Ecto neural progenitor cell (in vitro differentiated cells): Measurements from ENCODE around the gene MSX2.

Source experiments
- DNase-seq: peaks from one replicate; pipeline ENCODE4 v3.0.0-alpha.2; 2018; ENCODE audit warnings: low spot score

Gene MSX2

DNA sequence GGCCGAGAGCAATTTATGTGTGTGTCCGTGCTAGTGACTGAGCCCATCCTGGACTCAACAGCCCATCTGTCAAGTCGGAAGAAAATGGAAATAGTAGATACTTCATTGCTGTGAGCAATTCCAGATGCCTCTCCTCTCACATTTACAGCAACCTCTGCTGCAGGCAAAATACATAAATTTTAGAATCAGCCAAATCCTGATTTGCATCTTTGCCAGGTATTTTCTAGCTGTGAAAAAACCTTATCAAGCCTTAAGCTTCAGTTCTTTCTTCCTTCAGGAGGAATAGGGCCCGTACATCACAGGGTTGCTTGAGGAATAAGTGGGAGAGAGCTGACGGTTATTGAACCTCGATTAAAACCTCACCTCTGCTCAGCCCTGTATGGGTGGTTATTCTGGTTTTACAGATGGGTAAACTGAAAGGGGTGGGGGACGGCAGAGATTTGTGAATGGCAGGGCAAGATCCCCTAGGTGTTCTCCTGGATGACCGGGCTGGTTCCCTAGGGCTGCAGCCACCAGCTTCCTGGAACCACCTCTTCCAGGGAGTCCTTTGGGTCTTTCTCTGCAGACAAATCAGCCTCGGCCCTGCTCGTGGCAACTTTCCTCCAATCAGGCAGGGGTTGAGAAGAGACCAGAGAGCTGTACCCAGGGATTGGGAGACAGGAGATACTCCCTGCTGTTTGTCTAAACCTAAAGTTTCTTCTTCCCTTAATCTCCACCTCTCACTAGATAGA is 5.3 kb upstream of the MSX2 start:
- DNase-seq: no peak

DNA sequence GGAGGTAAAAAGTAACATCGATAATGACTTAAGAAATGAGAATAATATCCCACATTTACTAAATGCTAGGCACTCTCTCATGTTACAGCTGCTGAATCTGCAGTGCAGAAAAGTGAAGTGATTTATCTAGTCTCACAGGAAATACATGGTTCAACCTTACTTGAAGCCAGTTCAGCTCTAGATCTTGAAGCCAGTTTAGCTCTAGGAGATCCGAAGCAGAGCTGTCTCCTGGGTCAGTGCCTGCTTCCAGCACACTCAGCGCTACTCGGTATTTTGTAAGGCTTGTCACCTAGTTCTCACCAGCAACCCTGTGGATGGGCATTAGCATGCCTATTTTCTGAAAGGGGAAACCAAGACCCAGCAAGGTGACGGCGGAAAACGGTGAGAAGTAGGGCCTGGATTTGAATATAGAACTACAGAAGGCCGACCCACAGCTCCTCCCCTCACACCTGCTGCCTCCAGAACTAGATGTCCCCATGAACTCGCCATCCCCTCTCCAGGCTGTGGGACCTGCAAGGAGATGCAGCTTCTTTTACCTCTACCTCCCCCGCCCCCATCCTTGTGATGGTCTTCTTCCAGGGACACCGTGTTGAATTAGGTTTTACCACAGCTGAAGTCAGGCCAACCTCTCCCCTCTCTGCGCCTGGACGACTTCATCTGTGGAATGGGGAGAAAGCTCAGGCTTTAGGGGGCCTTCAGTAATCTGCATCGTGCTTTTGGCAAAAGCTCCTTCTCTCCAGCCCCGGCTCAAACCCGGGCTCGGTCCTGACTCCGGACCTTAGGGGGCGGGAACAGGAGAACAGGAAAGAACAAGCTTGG is 4.4 kb upstream of the MSX2 start:
- peak; percentile 58 for DNase-seq

DNA sequence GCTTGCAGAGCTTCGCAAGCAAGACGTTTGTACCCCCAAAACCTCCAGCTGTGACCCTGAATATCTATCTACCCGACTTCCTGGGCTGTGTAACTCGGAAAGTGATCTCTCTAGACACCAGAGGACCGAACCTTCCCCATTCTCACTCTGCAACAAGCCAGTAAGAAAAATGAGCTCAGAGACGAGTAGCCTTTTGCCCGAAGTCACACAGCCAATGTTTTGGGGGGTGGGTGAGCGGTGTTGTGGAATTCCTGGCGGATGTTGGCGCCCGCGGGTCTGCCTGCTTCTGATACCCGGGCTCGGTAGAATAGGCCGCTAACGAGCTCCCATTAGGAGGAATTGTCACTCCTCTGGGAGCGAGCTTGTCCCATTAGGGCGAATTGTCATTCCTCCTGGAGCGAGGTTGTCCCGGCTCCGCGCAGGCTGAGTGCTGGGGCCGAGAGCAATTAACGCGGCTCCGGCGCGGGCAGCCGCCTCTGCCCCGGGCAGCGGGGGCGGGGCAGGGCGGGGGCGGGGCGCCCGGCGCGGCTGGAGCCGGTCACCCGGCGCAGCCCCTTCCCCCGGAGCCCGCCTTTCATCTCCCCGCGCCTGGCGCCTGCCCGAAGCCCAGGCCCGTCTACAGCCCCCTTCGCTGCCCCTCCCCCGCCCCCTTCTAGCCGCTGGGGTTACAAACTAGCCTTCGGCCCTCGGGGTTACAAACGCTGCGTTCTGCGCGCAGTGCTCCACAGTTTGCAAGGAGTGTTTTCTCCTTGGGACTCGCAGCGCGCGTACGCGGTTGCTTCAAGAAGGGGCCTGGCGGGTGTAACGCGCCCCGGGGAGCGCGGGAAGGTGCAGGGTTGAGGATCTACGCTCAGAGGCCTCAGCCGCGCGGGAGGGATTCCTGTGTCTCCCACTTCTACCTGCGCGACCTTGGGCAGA is 3.5 kb upstream of the MSX2 start:
- DNase-seq: peak; percentile 90

DNA sequence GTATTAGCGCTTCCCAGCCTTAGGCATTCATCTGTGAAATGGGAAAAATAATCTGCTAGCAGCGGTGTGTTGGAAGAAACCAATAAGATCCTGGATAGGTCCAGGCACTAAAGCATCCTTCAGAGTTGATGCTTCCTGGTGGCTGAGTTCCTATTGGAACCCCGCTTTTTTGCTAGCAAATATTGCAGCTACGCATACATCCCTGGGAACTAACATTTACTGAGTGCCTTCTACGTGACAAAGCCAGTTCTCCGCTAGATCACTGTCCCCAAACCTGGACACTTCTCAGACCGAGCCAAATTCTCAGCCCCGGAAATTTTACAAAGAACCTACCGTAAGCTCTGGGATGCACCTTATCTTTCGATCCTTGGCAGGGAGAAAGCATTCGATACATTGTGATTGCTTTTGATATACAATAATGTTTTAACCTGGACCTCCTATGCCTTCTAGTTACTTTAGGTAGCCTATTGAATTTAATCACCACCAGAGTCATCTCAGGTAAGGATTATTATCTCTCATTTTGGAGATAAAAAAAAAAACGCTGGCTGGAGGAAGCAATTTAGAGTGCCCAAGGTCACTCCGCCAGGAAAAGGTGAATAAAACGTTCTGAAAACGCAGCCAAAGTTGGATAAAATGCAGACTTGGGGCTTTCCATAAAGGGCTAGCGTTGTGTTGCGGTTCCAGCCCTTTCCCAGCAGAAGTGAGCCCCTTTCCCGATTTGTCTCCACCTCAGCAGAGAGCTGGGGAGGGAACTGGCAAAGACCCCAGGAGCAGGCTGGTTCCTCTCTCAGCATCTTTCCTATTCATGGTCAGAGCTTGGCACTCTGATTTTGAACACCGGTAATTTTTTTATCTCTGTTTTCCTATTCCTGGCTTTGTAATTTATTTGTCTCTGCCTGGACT is 2.6 kb upstream of the MSX2 start:
- DNase-seq: no peak

DNA sequence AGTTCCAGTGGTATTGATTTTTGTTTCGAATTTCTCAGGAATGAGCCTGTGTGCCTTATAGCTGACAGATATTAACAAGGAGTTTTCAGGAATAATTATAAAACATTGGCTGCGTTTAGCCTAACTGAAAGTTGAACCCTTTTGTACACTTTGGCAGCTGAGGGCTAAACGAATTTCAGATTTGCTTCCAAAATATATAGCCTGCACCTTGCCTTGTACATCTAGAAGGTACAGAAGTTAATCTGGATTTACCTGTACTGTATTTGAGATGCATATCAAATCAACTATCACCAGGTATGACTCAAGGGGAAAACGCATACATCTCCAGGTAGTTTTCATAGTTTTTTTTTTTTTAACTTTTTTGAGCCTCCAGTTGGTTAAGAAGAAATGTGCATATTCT is 1.9 kb upstream of the MSX2 start:
- no peak for DNase-seq

DNA sequence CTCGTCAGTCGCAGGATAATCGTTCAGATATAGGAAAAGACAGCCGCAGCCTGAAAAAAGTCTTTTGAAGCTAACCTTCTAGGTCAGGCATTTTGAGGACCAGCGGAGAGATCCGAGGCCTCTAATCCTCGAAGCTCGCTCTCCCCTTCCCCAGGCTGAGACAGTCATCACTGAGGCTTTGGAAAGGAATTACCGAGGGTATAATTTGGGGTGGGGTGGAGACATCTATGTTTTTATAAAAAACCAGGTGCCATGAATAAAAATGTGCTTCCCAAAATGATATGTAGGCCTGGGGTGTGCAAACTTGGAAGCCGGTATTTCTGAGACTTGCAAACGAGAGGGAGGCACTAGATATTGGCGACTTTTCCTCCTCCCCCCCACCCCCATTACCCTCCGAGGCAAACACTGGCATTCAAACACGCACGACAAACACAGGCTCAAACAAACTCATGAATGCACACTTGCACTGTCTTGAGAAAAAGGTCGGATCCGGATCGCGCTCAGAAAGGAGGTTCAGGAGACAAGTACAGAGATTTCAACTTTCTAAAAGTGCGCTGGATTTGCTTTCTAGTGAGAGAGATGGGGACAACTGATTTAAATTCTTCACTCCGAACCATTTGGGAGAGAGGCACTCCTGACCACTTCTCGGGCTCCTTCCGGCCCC is 935 bp upstream of the MSX2 start:
- no peak for DNase-seq

DNA sequence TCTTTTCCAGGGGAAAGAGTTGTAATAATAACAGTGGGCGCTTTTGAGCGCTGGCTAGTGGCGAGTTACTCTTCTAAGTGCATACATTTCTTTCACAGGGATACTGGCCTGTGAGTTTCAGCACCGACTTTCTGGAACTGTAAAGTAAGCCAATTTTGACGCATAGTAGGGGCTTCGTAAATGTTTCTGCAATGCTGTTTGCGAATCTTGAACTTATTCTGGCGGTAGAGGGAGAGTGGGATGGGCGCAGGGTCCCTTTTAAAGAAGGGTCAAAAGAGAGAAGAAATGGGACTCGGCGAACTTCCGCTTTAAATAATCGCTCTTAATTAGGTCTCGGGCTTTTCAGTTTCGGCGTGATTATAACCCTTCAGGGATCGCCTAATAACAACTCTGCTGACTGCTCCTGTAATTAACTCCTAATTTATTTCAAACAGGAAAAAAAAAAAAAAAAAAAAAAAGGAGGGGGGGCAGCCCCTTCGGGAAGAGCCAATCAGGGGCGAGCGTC is 351 bp upstream of the MSX2 start:
- peak; percentile 61 for DNase-seq

DNA sequence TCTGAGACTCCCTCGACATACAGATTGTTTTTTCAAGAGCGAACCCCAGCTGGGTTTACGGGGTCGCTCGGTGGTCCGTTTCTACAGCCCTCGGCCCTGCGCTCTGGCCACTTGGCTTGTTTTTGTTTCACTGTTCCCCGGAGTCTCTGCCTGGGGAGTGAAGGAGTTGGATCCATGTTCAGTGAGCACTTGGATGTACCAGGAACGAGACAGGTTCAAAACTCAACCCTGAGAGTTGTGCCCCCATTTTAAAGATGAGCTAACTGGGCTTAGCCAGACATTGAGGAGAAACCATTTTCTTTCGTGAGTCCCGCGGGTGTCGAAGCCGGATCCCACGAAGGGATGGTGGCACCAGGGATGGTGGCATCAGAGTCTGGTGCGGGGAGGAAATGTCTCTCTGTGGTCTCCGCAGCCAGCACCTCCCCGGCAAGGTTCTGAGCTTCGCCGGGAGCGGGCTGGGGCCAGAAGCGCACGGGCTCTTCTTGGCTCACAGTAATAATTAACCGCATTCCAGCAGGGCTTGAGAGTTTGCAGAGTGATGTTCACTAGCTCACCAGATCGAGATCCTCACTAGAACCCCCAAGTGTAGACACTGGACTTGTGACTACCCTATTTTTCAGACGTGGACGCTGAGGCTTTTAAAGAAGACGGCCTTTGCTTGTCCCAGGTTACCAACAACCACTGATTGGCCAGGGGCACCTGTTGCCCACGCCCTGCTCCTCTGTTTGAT is 1.0 kb downstream of the MSX2 start:
- DNase-seq: no peak

DNA sequence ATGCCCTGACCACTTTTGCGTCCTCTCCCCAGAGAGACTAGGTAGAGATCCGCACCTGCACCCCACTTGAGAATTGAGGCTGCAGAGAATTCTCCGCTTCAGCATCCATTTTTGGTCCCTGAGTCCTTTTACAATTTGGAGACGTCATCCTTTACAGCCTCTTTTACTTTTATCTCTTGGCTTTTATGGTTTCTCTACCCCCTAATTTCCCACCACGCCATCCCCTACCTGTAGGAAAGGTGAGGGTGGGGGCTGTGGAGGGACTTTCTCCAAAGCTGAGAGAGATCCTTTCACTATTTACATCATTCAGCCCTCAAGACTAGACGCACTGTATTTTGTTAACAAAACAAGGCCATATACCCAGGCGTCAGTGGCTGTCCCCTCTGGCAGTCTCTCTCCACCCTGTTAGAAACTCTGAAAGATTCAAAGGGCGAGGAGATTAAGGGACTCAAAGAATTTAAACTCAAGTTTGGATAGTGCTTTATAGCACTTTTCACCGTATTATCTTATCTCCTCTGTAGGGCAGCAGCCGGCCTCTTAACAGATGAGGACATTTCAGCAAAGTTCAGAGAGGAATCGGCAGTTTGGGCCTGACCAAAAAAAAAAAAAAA is 1.7 kb downstream of the MSX2 start:
- no peak for DNase-seq

DNA sequence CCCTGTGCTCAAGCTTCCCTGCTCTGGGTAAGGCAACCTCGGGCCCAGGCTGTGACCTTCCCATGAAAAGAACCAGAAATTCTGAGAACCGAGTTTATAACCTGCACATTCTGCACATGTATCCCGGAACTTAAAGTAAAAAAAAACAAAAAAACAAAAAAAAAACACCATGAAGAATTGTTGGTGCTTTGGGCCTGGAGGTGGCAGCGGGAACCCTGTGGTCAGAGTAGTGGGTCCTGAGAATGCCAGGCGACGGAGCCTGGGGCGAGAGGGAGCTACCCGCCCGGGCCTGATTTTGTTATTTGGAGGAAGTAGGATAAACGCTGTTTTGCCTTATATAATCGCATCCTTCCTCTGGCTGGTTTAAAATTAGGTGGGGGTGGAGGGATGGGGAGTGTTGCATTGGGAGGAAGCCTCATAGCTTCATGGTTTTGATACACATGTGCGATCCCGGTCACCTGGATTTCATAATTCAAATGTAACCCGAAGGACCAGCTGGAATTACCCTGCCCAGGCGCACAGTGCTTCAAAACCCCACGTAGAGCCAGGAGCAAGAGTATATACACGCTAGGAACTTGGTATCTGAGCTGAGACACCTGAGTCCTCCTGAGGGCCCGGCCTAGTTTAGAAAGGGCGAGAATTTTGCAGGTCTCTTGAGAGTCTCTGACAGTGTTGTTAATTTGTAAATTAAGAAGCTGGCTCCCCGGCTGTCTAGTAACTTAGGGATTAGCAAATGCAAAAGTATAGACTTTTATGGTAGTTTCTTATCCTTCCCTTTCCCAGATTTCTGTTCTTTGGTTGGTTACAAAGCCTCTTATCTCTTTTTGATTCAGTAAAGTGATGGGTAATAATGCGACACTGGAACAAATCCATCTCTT is 2.8 kb downstream of the MSX2 start:
- DNase-seq: no peak

DNA sequence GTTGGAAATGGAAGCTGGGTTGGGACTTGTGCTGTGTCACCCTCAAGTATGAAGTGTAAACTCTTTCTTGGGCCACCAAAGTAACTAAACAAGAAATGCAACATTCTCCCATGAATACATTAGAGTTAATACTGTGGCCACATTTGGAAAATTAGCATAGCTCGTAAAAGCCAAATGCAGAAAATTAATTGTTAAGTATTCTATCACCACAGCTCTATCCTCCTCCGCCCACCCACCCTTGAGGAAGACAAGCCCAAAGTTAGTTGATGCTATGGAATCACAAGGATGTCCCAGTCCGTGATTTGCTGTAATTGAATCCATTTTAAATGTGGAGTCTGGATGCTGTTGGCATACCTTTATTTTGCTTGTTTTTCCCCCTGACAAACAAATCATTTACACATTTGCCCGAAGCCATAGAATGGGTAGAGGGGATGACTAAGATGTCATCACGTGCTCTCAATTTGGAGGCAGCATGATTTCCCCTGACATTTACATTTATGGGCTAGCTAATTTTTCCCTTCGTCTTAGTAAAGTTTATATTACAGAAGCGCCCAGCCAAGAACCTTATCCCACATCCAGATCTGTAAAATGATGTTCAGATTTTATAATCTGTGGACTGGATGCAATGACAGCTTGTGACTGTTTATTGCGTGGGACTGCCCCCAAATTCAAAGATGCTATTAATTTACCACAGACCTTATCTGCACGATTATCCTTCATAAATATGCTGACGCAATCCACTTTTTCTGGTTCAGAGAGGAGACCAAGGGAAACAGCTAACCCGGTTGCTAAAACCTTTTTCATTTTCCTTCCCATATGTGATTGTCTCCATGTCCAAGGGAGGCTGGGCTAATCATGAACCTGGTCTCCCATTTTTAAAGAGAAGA is 3.7 kb downstream of the MSX2 start:
- DNase-seq: no peak

DNA sequence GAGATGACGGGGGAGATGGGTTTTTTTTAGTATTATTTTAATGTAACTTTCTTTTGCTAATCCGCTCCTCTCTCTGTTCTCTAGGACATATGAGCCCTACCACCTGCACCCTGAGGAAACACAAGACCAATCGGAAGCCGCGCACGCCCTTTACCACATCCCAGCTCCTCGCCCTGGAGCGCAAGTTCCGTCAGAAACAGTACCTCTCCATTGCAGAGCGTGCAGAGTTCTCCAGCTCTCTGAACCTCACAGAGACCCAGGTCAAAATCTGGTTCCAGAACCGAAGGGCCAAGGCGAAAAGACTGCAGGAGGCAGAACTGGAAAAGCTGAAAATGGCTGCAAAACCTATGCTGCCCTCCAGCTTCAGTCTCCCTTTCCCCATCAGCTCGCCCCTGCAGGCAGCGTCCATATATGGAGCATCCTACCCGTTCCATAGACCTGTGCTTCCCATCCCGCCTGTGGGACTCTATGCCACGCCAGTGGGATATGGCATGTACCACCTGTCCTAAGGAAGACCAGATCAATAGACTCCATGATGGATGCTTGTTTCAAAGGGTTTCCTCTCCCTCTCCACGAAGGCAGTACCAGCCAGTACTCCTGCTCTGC is 4.8 kb downstream of the MSX2 start:
- DNase-seq: no peak

DNA sequence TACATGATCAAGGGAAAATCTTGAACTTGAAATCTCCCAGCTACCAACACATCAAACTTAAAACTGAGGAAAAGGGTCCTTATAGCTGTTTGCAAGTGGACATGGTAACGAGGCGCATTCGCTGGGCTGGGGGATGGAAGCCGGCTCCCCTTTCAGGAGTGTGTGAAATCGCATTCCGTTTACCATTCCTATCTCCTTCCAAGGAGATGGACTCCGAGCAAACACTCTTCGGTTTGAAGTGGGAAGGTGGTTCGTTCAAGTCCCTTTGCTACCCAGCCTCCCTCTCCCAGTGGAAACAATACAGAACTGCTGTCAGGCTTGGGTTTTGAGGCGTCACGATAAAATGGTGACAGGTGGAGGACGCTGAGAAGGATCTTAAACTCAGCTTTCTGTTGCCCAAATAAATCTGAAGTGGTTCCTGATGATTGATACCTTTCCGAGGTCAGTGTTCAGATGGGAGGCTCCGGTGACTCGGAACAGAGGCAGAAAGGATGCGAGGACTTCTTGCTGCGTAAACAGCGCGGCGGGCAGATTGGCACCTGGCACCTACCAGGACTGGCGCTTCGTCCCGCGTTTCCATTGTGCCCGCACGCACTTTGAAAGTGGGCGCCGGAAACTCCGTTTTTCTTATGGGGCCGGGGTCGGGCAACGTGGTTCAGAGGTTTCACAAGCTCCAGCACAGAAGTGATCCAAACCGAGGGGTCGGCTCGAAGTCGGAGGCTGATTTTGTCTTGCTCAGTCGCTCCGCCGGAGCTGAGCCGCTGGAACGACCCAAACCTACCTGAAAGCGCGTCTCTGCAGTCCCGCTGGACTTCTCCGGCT is 7.0 kb downstream of the MSX2 start:
- peak; percentile 62 for DNase-seq

DNA sequence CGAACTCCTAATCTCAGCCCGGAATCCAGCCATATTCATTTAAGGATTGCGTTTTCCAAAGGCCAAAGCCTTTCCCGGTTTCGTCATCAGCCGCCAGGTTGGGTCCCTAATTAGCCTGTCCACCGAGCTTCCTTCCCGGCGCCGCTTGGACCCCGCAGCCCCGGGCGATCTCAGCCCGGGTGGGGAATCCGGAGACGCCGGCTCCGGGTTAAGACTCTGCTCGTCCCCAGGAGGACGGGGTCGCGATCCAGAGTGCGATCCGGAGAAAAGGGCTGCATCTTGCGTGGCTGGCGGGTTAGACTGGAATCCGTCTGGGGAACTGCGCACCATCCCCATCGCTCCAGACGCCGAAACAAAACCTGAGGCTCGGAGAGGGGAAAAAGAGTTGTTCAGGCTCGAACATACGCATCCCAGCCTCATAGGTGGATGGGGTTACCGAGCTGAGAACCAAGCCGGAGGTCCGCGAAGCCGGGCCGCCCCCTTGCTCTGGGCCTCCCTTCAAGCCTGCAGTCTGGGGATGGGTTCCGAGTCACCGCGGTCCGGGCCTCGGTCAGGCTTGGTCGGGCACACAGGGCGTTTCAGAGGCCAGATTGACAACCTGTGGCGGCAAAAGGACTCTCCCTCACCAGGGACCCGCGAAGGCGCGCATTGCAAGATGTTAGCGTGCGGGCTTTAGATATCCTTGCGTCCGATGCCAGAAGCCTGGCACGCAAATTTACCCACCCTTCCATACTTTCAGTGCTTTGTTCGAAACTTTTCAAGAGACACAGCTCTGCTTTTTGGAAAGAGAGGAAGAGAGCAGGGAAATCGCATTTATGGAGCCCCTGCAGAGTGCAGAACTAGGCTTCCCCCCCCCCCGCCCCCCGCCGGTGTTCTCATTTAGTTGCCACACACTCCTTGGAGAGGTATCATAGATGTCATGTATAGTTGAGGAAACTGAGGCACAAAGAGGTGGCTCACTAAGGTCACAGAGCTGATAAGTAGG is 7.9 kb downstream of the MSX2 start:
- DNase-seq: peak; percentile 68
